NB4 (cell line): ENCODE data around the gene ERI3.

Experiments used
- DNase-seq: peaks from one replicate; pipeline ENCODE4 v3.0.0; 2010; ENCODE audit warnings: low read depth
- H3K4me3 ChIP-seq: one replicate; pipeline ENCODE4 v1.5.1; 2011; ENCODE audit warnings: mild to moderate bottlenecking, low read depth, low read length, moderate library complexity
- CTCF ChIP-seq: IDR thresholded peaks from one replicate; pipeline ENCODE4 v1.5.1; 2012; ENCODE audit warnings: low read depth, low read length
- MAX ChIP-seq: IDR thresholded peaks from 2 replicates; pipeline ENCODE4 v1.6.1; 2011; ENCODE audit warnings: low read depth, low read length
- MYC ChIP-seq: IDR thresholded peaks from 2 replicates; pipeline ENCODE4 v1.6.1; 2011; ENCODE audit warnings: low read depth, low read length
- POLR2A ChIP-seq: IDR thresholded peaks from 2 replicates; pipeline ENCODE4 v1.6.1; 2011; ENCODE audit warnings: mild to moderate bottlenecking; ENCODE audit not compliant: insufficient read length; ENCODE audit errors: extremely low read depth

Gene ERI3

GRCh38 chr1:44327679-44328491, 27.2 kb downstream of the ERI3 start:
- peak; percentile 10 for DNase-seq
- TF ChIP-seq CTCF = no peak
- no peak for TF ChIP-seq MYC
- no peak for TF ChIP-seq POLR2A
- TF ChIP-seq MAX = no peak
- no peak overlapping the region for H3K4me3 ChIP-seq

GRCh38 chr1:44326821-44327465, 28.1 kb downstream of the ERI3 start:
- H3K4me3 ChIP-seq = no peak overlapping the region
- no peak for DNase-seq
- TF ChIP-seq MAX (no peak), POLR2A (no peak), CTCF (no peak), MYC (no peak)

GRCh38 chr1:44326024-44326701, 28.9 kb downstream of the ERI3 start:
- TF ChIP-seq CTCF (no peak), POLR2A (no peak), MYC (no peak), MAX (no peak)
- H3K4me3 ChIP-seq = no peak overlapping the region
- DNase-seq = no peak

GRCh38 chr1:44323947-44324346, 31.1 kb downstream of the ERI3 start:
- no peak overlapping the region for H3K4me3 ChIP-seq
- no peak for DNase-seq
- TF ChIP-seq POLR2A (no peak), MYC (no peak), MAX (no peak), CTCF (no peak)

- no peak overlapping the region for H3K4me3 ChIP-seq
- TF ChIP-seq CTCF (no peak), POLR2A (no peak)
- no peak for DNase-seq
Measured at GRCh38 chr1:44322367-44322766, 32.7 kb downstream of the ERI3 start.
